ENCODE data around the gene SORCS3. TPM values are rescaled to one million over a fixed set of nuclear protein-coding genes. Genes with fewer than 3 reads are reported as not detected.

SORCS3 gene
- total RNA-seq, 1 donor from 2014 or later: 0.19 TPM

DNA sequence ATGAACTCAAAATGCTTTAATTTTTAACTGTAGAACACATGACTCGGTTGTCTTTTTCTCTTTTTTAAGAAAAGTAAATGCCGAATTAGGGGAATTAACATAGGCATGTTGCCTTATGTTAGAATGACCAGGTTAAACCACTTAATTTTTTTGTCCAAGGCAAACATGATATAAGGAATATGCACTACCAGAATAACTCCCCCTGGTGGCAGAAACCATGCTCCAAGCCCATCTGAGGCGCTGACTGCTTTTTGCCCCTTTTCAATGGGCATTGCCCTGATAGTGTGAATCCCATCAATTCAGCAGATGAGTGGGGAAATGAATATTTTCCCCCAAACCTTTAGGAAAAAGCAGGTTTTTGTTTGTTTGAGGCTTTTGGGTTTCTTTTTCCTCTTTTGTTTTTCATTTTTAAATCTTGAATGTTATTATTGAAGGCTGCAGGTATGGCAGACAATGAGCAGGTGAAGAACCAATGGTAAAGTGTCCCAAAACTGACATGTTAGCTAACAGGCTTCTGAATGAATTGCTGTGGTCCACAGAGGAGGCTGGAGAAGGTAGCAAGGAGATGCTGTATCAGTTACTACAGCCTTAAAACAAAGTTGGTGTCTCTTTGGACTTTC is 284.3 kb downstream of the SORCS3 start:
- ATAC-seq (ENCODE audit: poor library complexity) (peak; percentile 52), DNase-seq (no peak)
- intact Hi-C loops (cut with DNase I): no loop called here

DNA sequence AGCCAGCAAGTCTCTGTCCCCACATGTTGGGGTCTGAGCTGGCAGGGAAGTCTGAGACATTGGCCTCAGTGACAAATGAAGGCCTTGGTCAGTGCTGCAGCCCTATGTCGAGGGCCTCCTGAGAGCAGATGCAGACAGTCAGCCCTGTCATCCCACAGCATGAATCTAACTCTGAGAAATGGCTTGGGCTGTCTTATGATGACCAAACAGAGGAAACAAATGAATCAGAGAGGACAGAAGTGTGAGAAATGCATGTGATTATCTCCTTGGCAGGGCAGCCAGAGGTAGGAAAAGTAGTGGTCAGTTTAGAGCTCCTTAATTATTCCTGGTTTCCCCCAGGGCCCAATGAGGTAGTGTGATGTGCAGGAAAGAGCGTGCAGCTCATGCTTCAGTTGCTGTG is 287.6 kb downstream of the SORCS3 start:
- ATAC-seq (ENCODE audit: poor library complexity) (no peak), DNase-seq (no peak)
- intact Hi-C loops (cut with DNase I): no loop called here

DNA sequence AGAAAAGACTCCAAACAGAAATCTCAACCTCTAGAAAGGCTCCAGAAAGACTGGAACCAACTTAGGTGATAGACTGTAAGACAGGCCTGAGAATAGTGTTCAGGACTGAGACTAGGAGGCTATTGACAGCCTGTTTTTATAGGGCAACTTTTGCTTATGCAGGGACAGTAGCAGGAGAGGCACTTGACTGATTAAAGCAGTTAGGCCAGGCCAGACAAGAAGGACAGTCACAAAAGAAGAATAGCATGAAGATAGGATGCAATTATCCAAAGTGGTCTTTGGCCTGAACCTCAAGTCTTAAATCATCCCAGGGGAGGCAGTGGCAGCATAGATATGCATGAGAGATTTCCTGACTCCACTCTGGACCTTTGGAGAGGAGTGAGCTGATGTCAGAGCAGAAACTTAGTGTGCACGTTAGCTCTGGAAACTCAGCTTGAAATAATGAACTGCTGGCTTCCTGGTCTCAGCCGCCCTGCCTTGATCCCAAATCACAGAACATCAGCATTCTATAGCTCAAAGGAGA is 290.6 kb downstream of the SORCS3 start:
- intact Hi-C loops (cut with DNase I): no loop called here
- no peak for DNase-seq
- ATAC-seq (ENCODE audit: poor library complexity): no peak

DNA sequence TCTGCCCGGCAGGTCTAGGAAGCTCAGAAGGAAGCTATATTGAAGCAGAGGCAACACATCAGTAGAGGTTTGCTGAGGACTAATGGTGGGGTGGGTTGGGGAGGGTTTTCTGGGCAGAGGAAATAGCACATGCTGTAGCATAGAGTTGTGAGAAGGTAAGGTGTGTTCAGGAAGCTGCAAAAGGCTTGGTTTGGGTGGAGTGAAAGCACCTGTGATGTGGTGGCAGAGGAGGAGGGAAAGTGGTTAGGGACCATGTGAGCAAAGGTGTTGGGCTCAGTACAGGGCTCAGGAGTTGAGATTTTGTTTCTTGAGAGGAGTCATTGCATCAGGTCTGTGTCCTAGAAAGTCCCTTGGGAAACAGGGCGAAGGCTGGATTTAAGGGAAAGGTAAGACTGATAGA is 294.6 kb downstream of the SORCS3 start:
- DNase-seq (no peak), ATAC-seq (ENCODE audit: poor library complexity) (no peak)
- intact Hi-C loops (cut with DNase I): no loop called here

DNA sequence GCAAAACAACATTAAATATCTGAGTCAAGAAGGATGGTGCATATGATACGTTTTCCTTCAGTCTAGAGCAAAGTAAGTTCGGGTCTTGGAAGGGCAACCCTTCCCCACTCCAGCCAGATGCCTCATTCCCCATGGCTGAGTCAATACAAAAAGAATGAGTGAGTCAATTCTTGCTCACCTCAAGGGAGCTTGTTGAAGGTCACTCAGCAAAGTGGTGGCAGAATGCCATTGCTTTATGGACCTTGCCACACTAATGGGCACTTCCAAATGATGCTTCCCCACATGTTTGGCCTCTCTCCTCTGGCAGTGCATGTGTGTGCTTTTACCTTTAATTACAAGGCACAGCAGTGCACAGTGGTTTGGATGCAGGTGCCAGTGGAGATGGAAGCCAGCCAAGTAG is 296.5 kb downstream of the SORCS3 start:
- intact Hi-C loops (cut with DNase I): no loop called here
- ATAC-seq (ENCODE audit: poor library complexity): no peak
- no peak for DNase-seq

DNA sequence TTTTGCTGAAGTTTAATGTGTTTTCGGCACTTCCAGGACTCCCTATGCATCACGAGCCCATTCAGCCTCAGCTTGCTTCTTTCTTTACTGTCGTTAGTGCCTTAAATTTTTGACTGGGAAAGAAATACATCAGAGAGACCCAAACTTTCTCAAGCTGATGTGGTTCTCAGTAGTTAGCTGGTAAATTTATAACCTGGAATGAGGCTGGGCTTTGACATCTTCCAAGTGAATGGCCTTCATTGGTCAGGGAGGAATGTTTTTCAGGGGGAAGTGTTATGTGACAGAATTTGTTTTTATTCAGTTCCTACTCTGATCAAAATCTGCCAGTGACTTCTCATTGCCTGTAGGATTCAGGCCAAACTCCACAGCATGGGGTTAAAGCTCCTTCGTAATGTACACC is 296.9 kb downstream of the SORCS3 start:
- DNase-seq: no peak
- ATAC-seq (ENCODE audit: poor library complexity): no peak
- intact Hi-C loops (cut with DNase I): no loop called here

DNA sequence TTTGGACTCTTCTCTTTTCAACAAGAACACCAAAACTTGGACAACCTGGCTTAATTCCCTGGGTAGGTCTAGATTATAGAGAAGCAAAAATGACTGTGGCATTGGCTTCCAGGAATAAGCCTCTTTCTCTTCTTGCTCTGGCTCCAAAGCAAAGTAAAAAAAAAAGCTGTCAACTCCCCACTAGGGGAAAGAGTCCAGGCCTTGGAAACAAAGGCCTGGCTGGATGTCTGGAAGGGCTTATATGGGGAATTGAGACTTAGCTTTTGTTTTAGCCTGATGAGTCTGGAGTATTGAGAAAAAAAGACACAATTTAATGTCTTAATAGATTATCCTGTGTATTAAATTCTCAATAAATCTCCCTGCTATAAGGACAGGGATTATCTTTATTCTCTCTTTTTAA is 300.6 kb downstream of the SORCS3 start:
- no peak for ATAC-seq (ENCODE audit: poor library complexity)
- no peak for DNase-seq
- intact Hi-C loops (cut with DNase I): no loop called here

DNA sequence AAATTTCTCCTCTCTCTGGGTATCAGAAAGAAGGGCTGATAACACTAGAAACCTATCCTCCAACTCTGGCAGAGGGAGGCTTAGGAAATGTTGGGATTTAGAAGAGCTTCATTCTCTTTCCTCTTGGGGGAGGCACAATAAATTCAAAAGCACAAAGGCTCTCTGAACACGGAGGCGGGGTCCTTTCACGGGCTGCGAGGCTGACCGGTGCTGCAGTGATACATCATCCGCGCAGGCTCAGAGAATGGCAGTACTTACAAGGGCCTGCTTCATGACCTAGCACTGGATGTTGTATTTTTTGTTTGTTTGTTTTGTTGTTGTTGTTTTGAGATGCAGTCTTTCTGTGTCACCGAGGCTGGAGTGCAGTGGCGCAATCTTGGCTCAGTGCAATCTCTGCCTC is 306.2 kb downstream of the SORCS3 start:
- DNase-seq (no peak), ATAC-seq (ENCODE audit: poor library complexity) (no peak)
- intact Hi-C loops (cut with DNase I): no loop called here

DNA sequence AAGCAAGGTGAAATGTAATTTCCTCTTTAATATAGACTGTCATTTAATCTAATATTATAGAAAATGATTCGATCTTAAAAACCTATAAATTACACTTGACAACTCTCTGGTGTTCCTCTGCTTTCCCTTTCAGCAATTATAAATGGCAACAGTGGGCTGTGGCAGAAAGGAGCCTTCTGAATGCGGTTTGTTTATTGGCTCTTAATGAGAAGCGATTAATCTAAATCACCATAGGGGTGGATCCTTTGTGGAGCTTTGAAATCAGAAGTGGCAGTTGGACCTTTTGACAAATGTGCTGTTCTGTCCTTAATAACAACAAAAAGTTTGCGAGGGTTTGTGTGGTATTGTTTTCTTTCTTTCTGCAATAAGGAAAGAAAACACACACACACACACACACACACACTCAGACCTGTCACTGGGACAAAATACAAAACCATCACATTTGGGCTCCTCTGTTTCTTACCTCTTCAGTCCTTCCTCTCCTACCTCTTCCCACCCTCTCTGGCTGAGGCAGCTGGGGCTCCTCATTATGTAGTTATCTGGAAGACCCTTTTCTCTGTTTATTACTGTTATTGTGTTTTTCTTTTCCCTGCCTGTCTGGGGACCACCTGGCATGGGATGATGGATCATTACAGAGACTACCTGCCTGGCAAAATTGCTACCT is 316.2 kb downstream of the SORCS3 start:
- ATAC-seq (ENCODE audit: poor library complexity): no peak
- intact Hi-C loops (cut with DNase I): no loop called here
- no peak for DNase-seq

DNA sequence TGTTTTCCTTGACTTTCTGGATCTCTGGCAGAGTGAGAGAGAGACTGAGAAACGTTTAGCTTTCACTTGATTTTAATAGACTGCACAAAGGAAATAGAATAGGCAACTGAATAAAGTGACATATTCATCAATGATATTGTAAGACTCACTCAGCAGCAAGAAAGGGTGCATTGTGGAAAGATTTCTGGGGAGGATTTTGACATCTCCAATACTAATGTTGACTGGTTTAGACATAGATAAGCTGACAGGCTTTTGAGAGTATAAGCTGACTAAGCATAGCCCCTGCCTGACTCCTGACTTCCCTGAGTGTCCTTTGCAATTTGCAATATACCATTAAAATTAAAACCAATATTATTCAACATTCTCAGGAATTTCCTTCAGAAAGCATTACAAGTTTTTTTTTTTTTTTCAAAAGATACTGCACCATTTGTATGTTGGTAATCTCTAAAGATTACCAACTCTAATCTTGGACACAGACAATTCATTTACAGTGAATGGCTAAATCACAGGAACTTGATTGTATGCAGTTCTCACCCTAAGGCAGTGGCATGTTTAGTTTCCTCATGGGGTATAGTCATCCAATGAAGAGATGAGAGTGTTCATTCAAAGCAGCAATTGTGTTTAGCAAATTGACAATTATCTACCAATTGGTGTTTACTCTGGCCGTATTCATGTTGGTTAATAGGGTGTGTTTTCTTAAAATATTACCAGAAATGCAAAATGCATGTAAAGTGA is 325.6 kb downstream of the SORCS3 start:
- no peak for ATAC-seq (ENCODE audit: poor library complexity)
- no peak for DNase-seq
- intact Hi-C loops (cut with DNase I): no loop called here

DNA sequence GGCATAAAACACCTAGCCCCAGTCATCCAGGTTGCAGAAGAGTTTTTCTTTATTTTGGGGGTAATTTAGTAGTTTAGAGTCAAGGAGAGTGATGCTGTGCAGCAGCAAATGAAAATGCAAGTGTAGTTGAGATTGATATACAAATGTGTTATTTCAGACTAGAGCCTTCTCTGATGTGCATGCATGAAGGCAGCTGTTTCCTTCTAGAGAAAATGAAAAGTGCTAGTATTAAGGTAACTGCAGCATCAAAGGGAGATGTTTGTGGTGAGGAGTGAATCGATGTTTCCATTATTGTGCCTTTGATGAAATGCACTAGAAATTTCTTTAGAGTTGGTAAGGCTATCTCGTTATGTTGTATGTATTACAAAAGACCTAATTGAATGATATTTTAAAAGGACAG is 339.3 kb downstream of the SORCS3 start:
- intact Hi-C loops (cut with DNase I): no loop called here
- DNase-seq (no peak), ATAC-seq (ENCODE audit: poor library complexity) (no peak)

DNA sequence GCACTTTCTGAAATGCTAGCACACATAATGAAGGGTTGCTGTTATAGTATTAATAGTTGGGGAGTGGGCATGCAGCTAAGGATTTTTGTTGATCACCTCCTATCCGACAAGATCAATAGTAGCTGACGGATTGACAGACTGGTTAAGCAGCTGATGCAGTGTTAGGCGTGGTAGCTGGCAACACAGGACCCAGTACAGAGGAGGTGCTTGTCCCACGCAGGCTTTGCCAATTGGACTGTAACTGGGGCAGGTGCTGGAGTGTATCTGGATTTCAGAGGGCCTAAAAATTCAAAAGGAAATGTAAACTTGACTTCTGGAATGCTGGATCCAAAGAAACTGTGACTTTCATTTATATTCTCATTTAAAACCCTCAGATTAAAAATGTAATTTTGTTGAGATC is 340.9 kb downstream of the SORCS3 start:
- DNase-seq (no peak), ATAC-seq (ENCODE audit: poor library complexity) (no peak)
- intact Hi-C loops (cut with DNase I): no loop called here

DNA sequence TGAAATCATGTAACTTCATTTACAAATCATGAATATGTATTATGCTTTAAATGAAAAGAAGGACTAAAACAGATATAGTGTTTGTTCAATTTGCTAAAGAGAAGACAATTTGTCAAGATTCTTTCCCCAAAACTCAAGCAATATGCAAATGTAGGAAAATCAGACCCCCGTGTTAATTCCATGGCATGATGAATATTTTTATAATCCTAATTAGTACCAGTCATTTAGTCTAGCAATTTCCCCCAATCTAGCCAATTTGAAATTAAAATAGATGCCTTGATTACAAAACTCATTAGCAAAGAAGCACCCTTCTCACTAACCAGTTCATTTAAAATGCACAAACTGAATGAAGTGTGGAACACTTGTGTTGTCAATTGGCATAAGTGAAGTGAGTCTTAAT is 347.6 kb downstream of the SORCS3 start:
- intact Hi-C loops (cut with DNase I): no loop called here
- ATAC-seq (ENCODE audit: poor library complexity) (no peak), DNase-seq (no peak)

DNA sequence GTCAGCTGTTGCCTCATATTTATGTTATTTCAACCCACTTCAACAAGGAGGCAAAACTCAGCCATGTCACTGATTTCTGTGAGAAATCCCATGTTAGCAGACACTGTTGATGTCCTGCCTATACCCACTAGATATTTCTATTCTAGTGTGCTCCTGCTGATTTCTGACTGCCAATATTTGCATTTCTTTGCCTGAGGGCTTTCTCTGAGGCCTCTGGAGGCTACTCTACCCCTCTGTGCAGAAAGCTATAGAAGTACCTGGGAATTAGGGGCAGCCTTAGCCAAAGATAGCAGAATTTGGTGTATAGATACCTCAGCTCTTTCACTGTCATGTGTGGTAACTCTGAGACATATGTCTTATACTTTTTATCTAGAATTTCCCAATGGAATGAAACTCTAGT is 348.8 kb downstream of the SORCS3 start:
- ATAC-seq (ENCODE audit: poor library complexity): no peak

DNA sequence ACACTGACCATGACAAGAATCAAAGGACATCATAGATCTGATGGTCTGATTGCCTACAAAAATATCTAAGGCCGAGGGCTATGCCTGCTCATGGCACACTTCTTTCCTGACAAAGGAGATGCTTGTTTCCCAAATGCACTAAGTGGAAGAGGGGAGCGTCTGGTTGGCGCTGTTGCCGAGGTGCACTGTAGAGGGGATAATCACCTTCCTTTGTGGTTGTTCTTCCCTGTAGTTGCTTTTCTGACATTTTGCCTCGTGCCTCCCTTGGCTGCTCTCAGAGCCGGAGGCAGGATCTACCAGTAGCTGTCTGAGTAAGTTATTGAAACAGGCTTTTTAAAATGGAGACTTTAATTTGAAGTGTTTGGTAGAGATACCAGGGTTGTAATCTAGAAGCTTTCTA is 352.0 kb downstream of the SORCS3 start:
- ATAC-seq (ENCODE audit: poor library complexity) (no peak), DNase-seq (no peak)
- intact Hi-C loops (cut with DNase I): no loop called here

More for the DNA sequence above, 348.8 kb downstream of the SORCS3 start:
- DNase-seq: no peak
- intact Hi-C loops (cut with DNase I): no loop called here

DNA sequence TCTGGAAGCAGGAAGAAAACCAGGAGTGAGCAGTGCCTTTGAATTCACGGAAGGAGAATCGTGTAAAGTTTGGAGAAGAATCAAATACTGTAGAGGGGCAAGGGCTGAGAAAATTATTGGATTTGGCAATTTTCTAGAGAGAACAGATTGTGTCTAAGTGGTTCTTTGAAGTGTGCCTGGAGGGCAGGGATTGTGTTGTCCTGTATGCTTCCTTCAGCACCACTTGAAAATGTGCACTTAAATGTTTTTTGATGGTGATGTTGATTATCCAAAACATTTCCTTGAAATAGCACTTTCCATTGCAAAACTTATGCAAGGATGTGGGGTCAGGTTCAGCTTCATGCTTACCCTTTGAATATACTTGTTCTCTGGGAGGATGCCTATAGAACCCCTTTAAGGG is 360.2 kb downstream of the SORCS3 start:
- ATAC-seq (ENCODE audit: poor library complexity) (no peak), DNase-seq (no peak)
- intact Hi-C loops (cut with DNase I): no loop called here

DNA sequence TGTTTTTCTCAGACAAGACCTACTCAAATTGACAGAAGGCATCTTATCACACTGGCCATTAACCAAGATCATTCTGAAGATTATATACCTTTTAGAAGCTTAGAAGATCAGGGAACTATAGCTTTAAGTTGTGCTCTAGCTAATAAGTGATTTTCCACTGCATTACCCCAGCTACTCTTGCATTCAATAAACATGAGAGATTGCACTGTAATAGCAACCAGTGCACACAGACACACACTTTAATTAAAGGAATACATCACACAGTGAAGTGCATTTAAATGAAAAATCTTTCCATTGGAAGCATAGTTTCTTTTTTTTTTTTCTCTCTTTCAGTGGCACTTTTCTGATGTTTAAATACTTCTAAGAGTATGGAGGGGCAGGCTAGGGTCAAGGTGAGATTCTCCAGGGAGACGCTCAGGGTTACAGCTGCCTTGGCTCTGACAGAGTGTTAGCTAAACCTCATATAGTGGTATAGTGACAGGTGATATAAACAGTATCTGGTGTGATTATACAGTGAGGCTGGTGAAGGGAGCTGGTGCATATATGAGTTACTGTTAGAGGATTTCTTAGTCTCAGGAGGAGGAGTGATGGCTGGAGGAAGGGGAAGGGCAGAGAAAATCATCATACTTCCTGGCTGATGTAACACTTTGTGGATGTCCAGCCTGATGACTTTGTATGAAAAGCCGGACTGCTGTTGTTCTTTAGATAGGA is 369.5 kb downstream of the SORCS3 start:
- DNase-seq: no peak
- intact Hi-C loops (cut with DNase I): no loop called here
- ATAC-seq (ENCODE audit: poor library complexity): no peak

DNA sequence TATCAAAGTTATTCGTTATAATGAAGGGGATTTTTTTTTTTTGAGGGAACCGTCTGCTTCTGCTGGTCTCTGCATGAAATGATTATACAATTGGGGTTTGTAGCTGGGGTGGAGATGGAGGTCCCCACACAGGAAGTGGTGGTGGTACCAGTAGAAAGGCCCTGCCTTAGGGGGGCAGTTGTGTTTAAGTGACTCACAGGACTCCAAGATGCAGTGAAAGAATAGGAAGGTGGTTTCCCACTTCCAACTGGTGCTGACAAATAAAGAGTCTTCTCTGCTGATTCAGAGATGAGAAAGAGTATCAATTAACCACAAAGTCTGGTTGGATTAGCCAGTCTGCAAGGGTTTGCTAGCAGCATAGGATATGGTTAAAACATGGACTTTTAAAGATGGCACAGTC is 376.0 kb downstream of the SORCS3 start:
- no peak for ATAC-seq (ENCODE audit: poor library complexity)
- intact Hi-C loops (cut with DNase I): no loop called here
- no peak for DNase-seq

DNA sequence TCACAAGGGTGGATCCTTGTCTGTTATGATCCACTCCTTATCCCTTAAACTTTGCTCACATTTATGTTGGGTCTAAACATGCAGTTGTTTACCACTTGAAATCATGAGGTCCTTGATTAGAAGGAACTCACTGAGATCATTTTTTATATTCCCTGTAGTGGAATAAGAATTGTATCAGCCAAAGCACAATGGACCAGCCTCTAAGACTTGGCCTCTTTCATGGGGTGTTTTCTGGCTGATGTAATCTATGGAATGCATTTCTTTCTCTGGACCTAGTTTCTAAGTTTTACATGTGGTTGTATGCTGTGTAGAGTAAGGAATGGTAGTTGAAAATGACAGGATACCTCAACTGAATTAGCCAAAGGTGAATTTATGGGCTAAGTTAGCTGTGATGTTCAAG is 376.6 kb downstream of the SORCS3 start:
- no peak for ATAC-seq (ENCODE audit: poor library complexity)
- DNase-seq: no peak
- intact Hi-C loops (cut with DNase I): no loop called here
